Endothelial cell of umbilical vein (primary cell): ENCODE data around the gene LAMP1.

Source experiments
- EZH2 ChIP-seq: IDR thresholded peaks from 2 replicates; pipeline ENCODE4 v1.6.1; 2012; ENCODE audit warnings: borderline replicate concordance, low read depth, mild to moderate bottlenecking, moderate library complexity, low read length, inconsistent platforms; ENCODE audit not compliant: severe bottlenecking
- TF ChIP-seq, protein P1 (sequence below): IDR thresholded peaks from 2 replicates; pipeline ENCODE4 v1.6.1; 2011; ENCODE audit not compliant: insufficient read depth, insufficient read length

GRCh38 chr13:113299951-113300350 lies 2.9 kb downstream of the LAMP1 start:
- TF ChIP-seq, protein P1, sequence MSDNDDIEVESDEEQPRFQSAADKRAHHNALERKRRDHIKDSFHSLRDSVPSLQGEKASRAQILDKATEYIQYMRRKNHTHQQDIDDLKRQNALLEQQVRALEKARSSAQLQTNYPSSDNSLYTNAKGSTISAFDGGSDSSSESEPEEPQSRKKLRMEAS = no peak
- TF ChIP-seq EZH2 = no peak
